IPS-15b (cell line): Measurements from ENCODE around the gene GJB5.

Experiments used
- H3K27me3 ChIP-seq: one replicate; pipeline ENCODE4 v1.6.1; 2013; ENCODE audit warnings: low read length; ENCODE audit not compliant: control insufficient read depth, insufficient read depth
- H3K36me3 ChIP-seq: one replicate; pipeline ENCODE4 v1.6.1; 2013; ENCODE audit warnings: low read length; ENCODE audit not compliant: control insufficient read depth, insufficient read depth
- H3K4me1 ChIP-seq: one replicate; pipeline ENCODE4 v1.6.1; 2013; ENCODE audit warnings: mild to moderate bottlenecking, low read length; ENCODE audit not compliant: control insufficient read depth, insufficient read depth
- H3K4me3 ChIP-seq: one replicate; pipeline ENCODE4 v1.5.1; 2013; ENCODE audit warnings: low read depth, low read length
- H3K9ac ChIP-seq: one replicate; pipeline ENCODE4 v1.6.1; 2013; ENCODE audit warnings: low read depth, mild to moderate bottlenecking, low read length
- H3K9me3 ChIP-seq: one replicate; pipeline ENCODE4 v1.6.1; 2013; ENCODE audit warnings: mild to moderate bottlenecking, low read length; ENCODE audit not compliant: control insufficient read depth, insufficient read depth

The GJB5 gene

GRCh38 chr1:34746785-34747637, 7.8 kb upstream of the GJB5 start:
- no peak overlapping the region for H3K4me3 ChIP-seq
- H3K4me1 ChIP-seq = no peaks in the 10 kb centered on the region
- H3K9me3 ChIP-seq = no peaks in the 10 kb centered on the region
- peaks cover 5% of the 10 kb centered on the region for H3K27me3 ChIP-seq
- H3K9ac ChIP-seq = no peak overlapping the region
- no peaks in the 10 kb centered on the region for H3K36me3 ChIP-seq

GRCh38 chr1:34747638-34747941, 7.3 kb upstream of the GJB5 start:
- H3K4me3 ChIP-seq = no peak overlapping the region

GRCh38 chr1:34749992-34750391, 4.9 kb upstream of the GJB5 start:
- peaks cover under 1% of the 10 kb centered on the region for H3K4me1 ChIP-seq
- no peaks in the 10 kb centered on the region for H3K9me3 ChIP-seq
- H3K4me3 ChIP-seq = no peak overlapping the region
- no peak overlapping the region for H3K9ac ChIP-seq
- no peaks in the 10 kb centered on the region for H3K27me3 ChIP-seq
- no peaks in the 10 kb centered on the region for H3K36me3 ChIP-seq

More at GRCh38 chr1:34747638-34747941, 7.3 kb upstream of the GJB5 start:
- Histone ChIP-seq H3K36me3 (no peaks in the 10 kb centered on the region), H3K9ac (no peak overlapping the region), H3K9me3 (no peaks in the 10 kb centered on the region), H3K4me1 (no peaks in the 10 kb centered on the region), H3K27me3 (no peaks in the 10 kb centered on the region)

GRCh38 chr1:34750610-34751009, 4.2 kb upstream of the GJB5 start:
- no peak overlapping the region for H3K4me3 ChIP-seq
- peaks cover 4% of the 10 kb centered on the region for H3K4me1 ChIP-seq
- H3K27me3 ChIP-seq = no peaks in the 10 kb centered on the region
- no peaks in the 10 kb centered on the region for H3K36me3 ChIP-seq
- no peaks in the 10 kb centered on the region for H3K9me3 ChIP-seq
- H3K9ac ChIP-seq = no peak overlapping the region

- no peak overlapping the region for H3K4me3 ChIP-seq
Observed at GRCh38 chr1:34753163-34753562, 1.7 kb upstream of the GJB5 start.

GRCh38 chr1:34755961-34756360, 1.1 kb downstream of the GJB5 start:
- no peak overlapping the region for H3K4me3 ChIP-seq
- no peaks in the 10 kb centered on the region for H3K27me3 ChIP-seq
- H3K4me1 ChIP-seq = peaks cover 14% of the 10 kb centered on the region
- H3K9ac ChIP-seq = no peak overlapping the region
- no peaks in the 10 kb centered on the region for H3K9me3 ChIP-seq
- no peaks in the 10 kb centered on the region for H3K36me3 ChIP-seq

More at GRCh38 chr1:34753163-34753562, 1.7 kb upstream of the GJB5 start:
- Histone ChIP-seq H3K27me3 (no peaks in the 10 kb centered on the region), H3K9ac (no peak overlapping the region), H3K4me1 (peaks cover 7% of the 10 kb centered on the region), H3K9me3 (no peaks in the 10 kb centered on the region), H3K36me3 (no peaks in the 10 kb centered on the region)

- no peaks in the 10 kb centered on the region for H3K36me3 ChIP-seq
- no peaks in the 10 kb centered on the region for H3K9me3 ChIP-seq
- no peaks in the 10 kb centered on the region for H3K27me3 ChIP-seq
- H3K9ac ChIP-seq = no peak overlapping the region
- no peak overlapping the region for H3K4me3 ChIP-seq
- H3K4me1 ChIP-seq = peaks cover 14% of the 10 kb centered on the region
Observed at GRCh38 chr1:34757386-34757785, 2.5 kb downstream of the GJB5 start.

- Histone ChIP-seq H3K9ac (no peak overlapping the region), H3K36me3 (no peaks in the 10 kb centered on the region), H3K4me1 (peaks cover 18% of the 10 kb centered on the region), H3K9me3 (no peaks in the 10 kb centered on the region), H3K4me3 (no peak overlapping the region), H3K27me3 (no peaks in the 10 kb centered on the region)
Observed at GRCh38 chr1:34758751-34759150, 3.9 kb downstream of the GJB5 start.

- Histone ChIP-seq H3K9me3 (no peaks in the 10 kb centered on the region), H3K9ac (no peak within 1 kb of the TSS), H3K36me3 (no peaks in the 10 kb centered on the region), H3K4me1 (peaks cover 18% of the 10 kb centered on the region), H3K4me3 (no peak within 1 kb of the TSS), H3K27me3 (no peaks in the 10 kb centered on the region)
Observed at GRCh38 chr1:34759503-34760357, 4.9 kb downstream of the GJB5 start, which contains the start of gene GJB4. GJB4 (plus strand) TSS chr1:34759740; CDS start chr1:34761255, 1,515 bp downstream.

GRCh38 chr1:34761176-34761761, 6.4 kb downstream of the GJB5 start:
- H3K4me1 ChIP-seq = peaks cover 11% of the 10 kb centered on the region
- no peaks in the 10 kb centered on the region for H3K27me3 ChIP-seq
- H3K9ac ChIP-seq = no peak overlapping the region
- H3K36me3 ChIP-seq = no peaks in the 10 kb centered on the region
- no peaks in the 10 kb centered on the region for H3K9me3 ChIP-seq
- no peak overlapping the region for H3K4me3 ChIP-seq

GRCh38 chr1:34761776-34762307, 7.0 kb downstream of the GJB5 start:
- H3K27me3 ChIP-seq = no peaks in the 10 kb centered on the region

More at GRCh38 chr1:34761776-34762307, 7.0 kb downstream of the GJB5 start:
- Histone ChIP-seq H3K9ac (no peak overlapping the region), H3K4me3 (no peak overlapping the region), H3K36me3 (no peaks in the 10 kb centered on the region), H3K4me1 (peaks cover 11% of the 10 kb centered on the region), H3K9me3 (no peaks in the 10 kb centered on the region)
